Activated CD8-positive, alpha-beta T cell treated with anti-CD3 and anti-CD28 coated beads, Interleukin-2, amount 10 ng/mL, durations not matched to agents 7 days and 5 days (primary cell): ENCODE data around the gene TMEM223. TPM values are rescaled to one million over a fixed set of nuclear protein-coding genes. Genes with fewer than 3 reads are reported as not detected.

Experiments used
- ATAC-seq: fragments of 150-1000 bp; cut with Tn5 transposase; one replicate; pipeline ENCODE4 v1.10.0; 2021; ENCODE audit warnings: moderate library complexity
- CTCF ChIA-PET: fragments of 350-600 bp; sonication (Branson Sonifier 250); formaldehyde crosslinking; loops from one replicate; lab custom pipeline; 2021; ENCODE audit warnings: antibody characterized with exemption; lab: Charles Lee
- POLR2A ChIA-PET: fragments of 350-600 bp; sonication (Branson Sonifier 250); formaldehyde crosslinking; loops from one replicate; lab custom pipeline; 2021; ENCODE audit warnings: antibody characterized with exemption; lab: Charles Lee
- DNase-seq: peaks from one replicate; pipeline ENCODE4 v3.0.0-alpha.2; 2020
- H3K27ac Mint-ChIP-seq: one replicate; pipeline ENCODE4 v1.8.0; 2021; ENCODE audit warnings: mild to moderate bottlenecking, mixed read lengths
- H3K27me3 Mint-ChIP-seq: one replicate; pipeline ENCODE4 v1.8.0; 2021; ENCODE audit warnings: low read depth, mixed read lengths
- H3K36me3 Mint-ChIP-seq: one replicate; pipeline ENCODE4 v1.8.0; 2021; ENCODE audit warnings: low read depth, mixed read lengths
- H3K4me1 Mint-ChIP-seq: one replicate; pipeline ENCODE4 v1.8.0; 2021; ENCODE audit warnings: low read depth, mixed read lengths
- H3K4me3 Mint-ChIP-seq: one replicate; pipeline ENCODE4 v1.8.0; 2021; ENCODE audit warnings: mild to moderate bottlenecking, mixed read lengths
- H3K9me3 Mint-ChIP-seq: one replicate; pipeline ENCODE4 v1.8.0; 2022; ENCODE audit warnings: mixed read lengths; ENCODE audit not compliant: insufficient read depth
- total RNA-seq, 2 experiments: library from RNA; stranded (reverse); gene quantifications; one replicate each; pipeline ENCODE4 v1.2.3, GENCODE V29; 2021

TMEM223 gene
- total RNA-seq, 2 experiments from 2014 or later: 20.1 to 20.3 TPM

GRCh38 chr11:62799486-62799885 is 7.7 kb upstream of the TMEM223 start:
- Mint-ChIP-seq H3K4me1 (peaks cover 18% of the 10 kb centered on the region), H3K27ac (no peak overlapping the region), H3K27me3 (no peaks in the 10 kb centered on the region), H3K36me3 (peaks cover 81% of the 10 kb centered on the region), H3K9me3 (no peaks in the 10 kb centered on the region), H3K4me3 (no peak overlapping the region)
- CTCF ChIA-PET: interaction anchor here (0.6 to 1.8 kb wide), 2 partner anchors 9 to 14 kb away, joined by 3 to 5 read pairs; no protein-coding TSS in a partner anchor
- ATAC-seq (no peak), DNase-seq (no peak)
- POLR2A ChIA-PET: interaction anchor here (2.5 to 2.8 kb wide), 2 partner anchors 9 to 42 kb away, joined by 12 to 21 read pairs; no protein-coding TSS in a partner anchor

- peaks cover 11% of the 10 kb centered on the region for H3K4me1 Mint-ChIP-seq
- POLR2A ChIA-PET: interaction anchor here (0.8 to 4.1 kb wide), 4 partner anchors 9 to 60 kb away, joined by 3 to 31 read pairs (median 5); partner anchors contain the start of genes NXF1, TMEM179B and WDR74
- H3K36me3 Mint-ChIP-seq: peaks cover 78% of the 10 kb centered on the region
- no peaks in the 10 kb centered on the region for H3K9me3 Mint-ChIP-seq
- CTCF ChIA-PET: interaction anchor here (4.2 kb wide), 1 partner anchor 10 kb away, joined by 23 read pairs; the partner anchor contains the start of gene TMEM179B
- no peaks in the 10 kb centered on the region for H3K27me3 Mint-ChIP-seq
- ATAC-seq (no peak), DNase-seq (no peak)
- no peak overlapping the region for H3K27ac Mint-ChIP-seq
- H3K4me3 Mint-ChIP-seq: no peak overlapping the region
Observed at GRCh38 chr11:62796281-62796680, 4.5 kb upstream of the TMEM223 start.

GRCh38 chr11:62794201-62794775 is 2.5 kb upstream of the TMEM223 start:
- ATAC-seq (no peak), DNase-seq (no peak)
- no peaks in the 10 kb centered on the region for H3K9me3 Mint-ChIP-seq
- peak overlapping the region; percentile 10 for H3K4me3 Mint-ChIP-seq
- POLR2A ChIA-PET: interaction anchor here (0.8 to 4.1 kb wide), 5 partner anchors 9 to 62 kb away, joined by 3 to 31 read pairs (median 5); partner anchors contain the start of genes NXF1, WDR74 and ZBTB3
- H3K27ac Mint-ChIP-seq: no peak overlapping the region
- CTCF ChIA-PET: interaction anchor here (0.9 to 4.2 kb wide), 5 partner anchors 8 to 113 kb away, joined by 3 to 23 read pairs (median 3); partner anchors contain the start of genes TMEM179B and WDR74
- no peaks in the 10 kb centered on the region for H3K27me3 Mint-ChIP-seq
- peaks cover 28% of the 10 kb centered on the region for H3K4me1 Mint-ChIP-seq
- peaks cover 84% of the 10 kb centered on the region for H3K36me3 Mint-ChIP-seq

- no peak for DNase-seq
- peaks cover 44% of the 10 kb centered on the region for H3K4me1 Mint-ChIP-seq
- H3K9me3 Mint-ChIP-seq: no peaks in the 10 kb centered on the region
- H3K27me3 Mint-ChIP-seq: no peaks in the 10 kb centered on the region
- ChIA-PET CTCF (interaction anchor here (1.0 to 1.6 kb wide), 2 partner anchors 64 to 89 kb away, joined by 3 to 4 read pairs; partner anchors contain the start of gene SLC3A2), POLR2A (interaction anchor here (0.9 to 7.8 kb wide), 9 partner anchors 9 to 146 kb away, joined by 3 to 190 read pairs (median 5); partner anchors contain the start of genes GANAB, NXF1, STX5 and WDR74)
- H3K27ac Mint-ChIP-seq: peak overlapping the region; percentile 93
- peaks cover 85% of the 10 kb centered on the region for H3K36me3 Mint-ChIP-seq
- peak; percentile 8 for ATAC-seq
- H3K4me3 Mint-ChIP-seq: peak overlapping the region; percentile 88
Observed at GRCh38 chr11:62792202-62792575, 383 bp upstream of the TMEM223 start.

- Mint-ChIP-seq H3K4me3 (peak overlapping the region; percentile 96), H3K27ac (peak overlapping the region; percentile 98), H3K36me3 (peaks cover 73% of the 10 kb centered on the region), H3K27me3 (no peaks in the 10 kb centered on the region), H3K9me3 (no peaks in the 10 kb centered on the region), H3K4me1 (peaks cover 54% of the 10 kb centered on the region)
- DNase-seq (no peak), ATAC-seq (no peak)
- ChIA-PET POLR2A (interaction anchor here (0.8 to 7.8 kb wide), 10 partner anchors 11 to 124 kb away, joined by 4 to 190 read pairs (median 10); partner anchors contain the start of genes C11orf98, CSKMT, NXF1 and SLC3A2), CTCF (interaction anchor here (0.7 to 7.9 kb wide), 11 partner anchors 11 to 247 kb away, joined by 3 to 144 read pairs (median 4); partner anchors contain the start of genes C11orf98, CSKMT, HNRNPUL2 and SLC3A2)
Observed at GRCh38 chr11:62789576-62789975, 2.2 kb downstream of the TMEM223 start.

- H3K4me3 Mint-ChIP-seq: peak overlapping the region; percentile 96
- no peaks in the 10 kb centered on the region for H3K27me3 Mint-ChIP-seq
- ATAC-seq: no peak
- H3K36me3 Mint-ChIP-seq: peaks cover 67% of the 10 kb centered on the region
- H3K4me1 Mint-ChIP-seq: peaks cover 54% of the 10 kb centered on the region
- CTCF ChIA-PET: interaction anchor here (0.9 to 7.9 kb wide), 9 partner anchors 16 to 108 kb away, joined by 3 to 144 read pairs (median 7); partner anchors contain the start of genes HNRNPUL2, SLC3A2, STX5 and TAF6L
- POLR2A ChIA-PET: interaction anchor here (0.6 to 7.8 kb wide), 12 partner anchors 13 to 124 kb away, joined by 3 to 190 read pairs (median 9); partner anchors contain the start of genes C11orf98, CSKMT, HNRNPUL2 and NXF1
- DNase-seq: no peak
- H3K9me3 Mint-ChIP-seq: no peaks in the 10 kb centered on the region
- peak overlapping the region; percentile 98 for H3K27ac Mint-ChIP-seq
Observed at GRCh38 chr11:62788991-62789390, 2.8 kb downstream of the TMEM223 start.

GRCh38 chr11:62787005-62787759 is 4.6 kb downstream of the TMEM223 start, which contains the start of gene TMEM179B:
TSS of gene TMEM179B (plus strand) at chr11:62787402. CDS start at chr11:62787432, 30 bp downstream.
- H3K27me3 Mint-ChIP-seq: no peaks in the 10 kb centered on the region
- DNase-seq (peak; percentile 100), ATAC-seq (peak; percentile 70)
- peaks cover 65% of the 10 kb centered on the region for H3K36me3 Mint-ChIP-seq
- CTCF ChIA-PET: interaction anchor here (0.7 to 7.9 kb wide), 53 partner anchors 9 to 362 kb away, joined by 3 to 144 read pairs (median 7); partner anchors contain the start of genes C11orf98, CSKMT, HNRNPUL2 and LBHD1
- peaks cover 46% of the 10 kb centered on the region for H3K4me1 Mint-ChIP-seq
- H3K4me3 Mint-ChIP-seq: peak within 1 kb of the TSS; percentile 96
- peak within 1 kb of the TSS; percentile 98 for H3K27ac Mint-ChIP-seq
- POLR2A ChIA-PET: interaction anchor here (0.5 to 7.8 kb wide), 32 partner anchors 9 to 1406 kb away, joined by 3 to 190 read pairs (median 4); partner anchors contain the start of genes HNRNPUL2, NXF1, POLR2G and SLC3A2
- no peaks in the 10 kb centered on the region for H3K9me3 Mint-ChIP-seq

- Mint-ChIP-seq H3K4me3 (peak overlapping the region; percentile 79), H3K27me3 (no peaks in the 10 kb centered on the region), H3K9me3 (no peaks in the 10 kb centered on the region), H3K27ac (peak overlapping the region; percentile 91), H3K4me1 (peaks cover 42% of the 10 kb centered on the region), H3K36me3 (peaks cover 60% of the 10 kb centered on the region)
- CTCF ChIA-PET: interaction anchor here (0.9 to 7.9 kb wide), 53 partner anchors 10 to 362 kb away, joined by 3 to 144 read pairs (median 6); partner anchors contain the start of genes C11orf98, CSKMT, HNRNPUL2 and LBHD1
- DNase-seq (peak; percentile 91), ATAC-seq (peak; percentile 69)
- POLR2A ChIA-PET: interaction anchor here (0.6 to 7.8 kb wide), 26 partner anchors 9 to 1503 kb away, joined by 3 to 190 read pairs (median 6); partner anchors contain the start of genes EEF1G, HNRNPUL2, NXF1 and POLR2G
Observed at GRCh38 chr11:62786318-62787004, 5.3 kb downstream of the TMEM223 start.

GRCh38 chr11:62782753-62783152 is 9.1 kb downstream of the TMEM223 start:
- Mint-ChIP-seq H3K27ac (no peak overlapping the region), H3K27me3 (no peaks in the 10 kb centered on the region), H3K4me3 (no peak overlapping the region), H3K36me3 (peaks cover 36% of the 10 kb centered on the region), H3K9me3 (no peaks in the 10 kb centered on the region), H3K4me1 (peaks cover 15% of the 10 kb centered on the region)
- ChIA-PET CTCF (interaction anchor here (7.9 kb wide), 1 partner anchor 10 kb away, joined by 144 read pairs; the partner anchor contains the start of gene TAF6L), POLR2A (no interaction called here)
- no peak for ATAC-seq
- no peak for DNase-seq

- ChIA-PET POLR2A (interaction anchor here (2.6 kb wide), 1 partner anchor 8 kb away, joined by 8 read pairs; the partner anchor contains the start of gene TMEM179B), CTCF (interaction anchor here (0.5 to 14.2 kb wide), 4 partner anchors 8 to 85 kb away, joined by 3 to 144 read pairs (median 4); partner anchors contain the start of genes POLR2G and TMEM179B)
- peak overlapping the region; percentile 6 for H3K27ac Mint-ChIP-seq
- no peaks in the 10 kb centered on the region for H3K9me3 Mint-ChIP-seq
- peaks cover 17% of the 10 kb centered on the region for H3K4me1 Mint-ChIP-seq
- no peak overlapping the region for H3K4me3 Mint-ChIP-seq
- H3K36me3 Mint-ChIP-seq: peaks cover 38% of the 10 kb centered on the region
- ATAC-seq: no peak
- no peak for DNase-seq
- no peaks in the 10 kb centered on the region for H3K27me3 Mint-ChIP-seq
Observed at GRCh38 chr11:62778441-62778840, 13.4 kb downstream of the TMEM223 start.
